NCI-H2107 treated with DMSO at 0.1 percent for 48 hours (cell line): ENCODE data around the gene LCN9.

ENCODE experiments used
- DNase-seq: peaks from one replicate; lab custom pipeline; 2025; ENCODE audit not compliant: unreplicated experiment; lab: John Stamatoyannopoulos, UW

The LCN9 gene

DNA sequence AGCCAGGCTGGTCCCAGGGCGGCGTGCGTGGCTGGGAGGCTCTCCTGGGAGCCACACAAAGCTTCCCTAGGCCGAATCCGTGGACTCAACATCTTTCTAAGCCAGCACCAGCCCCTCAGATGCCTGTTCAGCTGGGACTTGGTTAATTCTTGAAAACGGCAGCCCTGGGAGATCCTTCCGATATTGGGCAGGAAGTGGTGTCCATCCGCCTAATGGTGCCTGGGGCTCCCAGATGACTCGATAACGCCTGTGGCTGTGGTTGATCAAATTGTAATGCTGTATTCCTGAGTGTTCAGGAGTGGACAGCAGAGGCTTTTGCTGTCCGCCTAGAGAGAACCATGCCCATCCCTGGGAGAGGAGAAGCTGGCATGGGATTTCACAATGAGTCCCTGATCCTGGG is 52.9 kb downstream of the LCN9 start:
- DNase-seq: no peak
